A549 (cell line): ENCODE measurements around the gene PRDM15. TPM values are rescaled to one million over a fixed set of nuclear protein-coding genes. Genes with fewer than 3 reads are reported as not detected.
A peak's percentile ranks its signal among the peaks of the same experiment; 100 is the strongest.

Experiments used
- ATAC-seq, 2 experiments: fragments of 200-7000 bp in 1 of 2; fragments of >200 bp in 1 of 2; cut with Nextera tagmentation in 1 of 2; cut with Tn5 transposase in 1 of 2; 3 replicates each; pipeline versions ENCODE4 v1.8.0 to v1.9.1; 2018 to 2020; ENCODE audit warnings: mild to moderate bottlenecking in 1 of 2, moderate library complexity in 1 of 2
- CTCF ChIA-PET: fragments of 300-600 bp; sonication (Branson Sonifier 250); formaldehyde crosslinking; extraction: SDS; loops from one replicate; lab custom pipeline; 2021; ENCODE audit warnings: antibody characterized with exemption, inconsistent platforms; lab: Yijun Ruan, JAX
- POLR2A ChIA-PET: fragments of 350-600 bp; formaldehyde crosslinking; extraction: SDS; loops from one replicate; lab custom pipeline; 2021; ENCODE audit warnings: antibody characterized with exemption, inconsistent platforms; lab: Yijun Ruan, JAX
- DNase-seq, 2 experiments: peaks; one replicate each; pipeline versions ENCODE4 v3.0.0 to v3.0.0-alpha.2; 2011 to 2016; ENCODE audit warnings: low read depth in 1 of 2, low spot score in 1 of 2
- FAIRE-seq: peaks from 2 replicates; lab custom pipeline; 2011; peaks lifted over from hg19 to GRCh38; lab: Jason Lieb, UNC
- H3K27ac ChIP-seq, 2 experiments: fragments of >200 bp; sonication (Bioruptor Twin); formaldehyde crosslinking; 3 replicates each; pipeline ENCODE4 v1.5.1; 2016 to 2017
- H3K4me1 ChIP-seq: fragments of >200 bp; sonication (Bioruptor Twin); formaldehyde crosslinking; 3 replicates; pipeline ENCODE4 v1.6.1; 2016
- H3K4me2 ChIP-seq: fragments of >200 bp; sonication (Bioruptor Twin); formaldehyde crosslinking; 3 replicates; pipeline ENCODE4 v1.6.1; 2016
- H3K4me3 ChIP-seq: fragments of >200 bp; sonication (Bioruptor Twin); formaldehyde crosslinking; 3 replicates; pipeline ENCODE4 v1.5.1; 2016
- H3K9me3 ChIP-seq: fragments of >200 bp; sonication (Bioruptor Twin); formaldehyde crosslinking; 3 replicates; pipeline ENCODE4 v1.6.1; 2016
- ATOH8 ChIP-seq: fragments of 250-450 bp; sonication (Bioruptor Pico); IDR thresholded peaks from 2 replicates; pipeline ENCODE4 v1.5.0; 2020; ENCODE audit warnings: low read depth, mild to moderate bottlenecking, moderate library complexity
- BCL3 ChIP-seq: fragments of >200 bp; sonication (Bioruptor Twin); formaldehyde crosslinking; IDR thresholded peaks from 3 replicates; pipeline ENCODE4 v1.6.1; 2016
- CEBPB ChIP-seq, 2 experiments: fragments of >200 bp in 1 of 2; sonication (Bioruptor Twin) in 1 of 2; formaldehyde crosslinking in 1 of 2; IDR thresholded peaks; 2 replicates each; pipeline ENCODE4 v1.6.1; 2012 to 2016
- CHD2 ChIP-seq: fragments of 150-350 bp; IDR thresholded peaks from 2 replicates; pipeline ENCODE4 v1.6.1; 2014; ENCODE audit warnings: low read length; ENCODE audit not compliant: partially characterized antibody
- CTCF ChIP-seq: fragments of >200 bp; sonication (Bioruptor Twin); formaldehyde crosslinking; IDR thresholded peaks from 3 replicates; pipeline ENCODE4 v1.5.1; 2016
- E2F6 ChIP-seq: IDR thresholded peaks from 2 replicates; pipeline ENCODE4 v1.6.1; 2012; ENCODE audit warnings: low read depth, borderline replicate concordance
- EHMT2 ChIP-seq: fragments of 200-600 bp; sonication (generic); IDR thresholded peaks from 2 replicates; pipeline ENCODE4 v1.6.1; 2016; ENCODE audit warnings: antibody characterized with exemption, low read depth, mild to moderate bottlenecking, moderate library complexity
- EP300 ChIP-seq, 2 experiments: fragments of >200 bp; sonication (Bioruptor Twin); formaldehyde crosslinking; IDR thresholded peaks; 2 replicates in 1 of 2; 3 replicates in 1 of 2; pipeline ENCODE4 v1.6.1; 2016 to 2017
- ESRRA ChIP-seq: fragments of 150-350 bp; IDR thresholded peaks from 2 replicates; pipeline ENCODE4 v1.6.1; 2014; ENCODE audit warnings: mild to moderate bottlenecking, low read length, borderline replicate concordance
- FOSB ChIP-seq: fragments of 250-450 bp; sonication (Bioruptor Pico); IDR thresholded peaks from 2 replicates; pipeline ENCODE4 v1.5.0; 2020; ENCODE audit warnings: mild to moderate bottlenecking, moderate library complexity
- FOSL2 ChIP-seq, 2 experiments: fragments of 450-650 bp in 1 of 2; fragments of >200 bp in 1 of 2; sonication (Bioruptor Twin) in 1 of 2; formaldehyde crosslinking; IDR thresholded peaks; 2 replicates each; pipeline versions ENCODE4 v1.5.0 to v1.6.1; 2016 to 2020; ENCODE audit warnings: mild to moderate bottlenecking in 1 of 2, moderate library complexity in 1 of 2
- FOXS1 ChIP-seq: fragments of 250-450 bp; sonication (Bioruptor Pico); IDR thresholded peaks from 2 replicates; pipeline ENCODE4 v1.5.0; 2020; ENCODE audit warnings: mild to moderate bottlenecking, moderate library complexity
- GATA3 ChIP-seq: IDR thresholded peaks from 2 replicates; pipeline ENCODE4 v1.6.1; 2012; ENCODE audit warnings: borderline replicate concordance
- HDAC2 ChIP-seq: fragments of 200-600 bp; sonication (generic); IDR thresholded peaks from 2 replicates; pipeline ENCODE4 v1.6.1; 2016
- HEYL ChIP-seq: fragments of 250-450 bp; sonication (Bioruptor Pico); IDR thresholded peaks from 2 replicates; pipeline ENCODE4 v1.8.0; 2021; ENCODE audit warnings: mild to moderate bottlenecking, moderate library complexity
- HMGXB4 ChIP-seq: fragments of 250-450 bp; sonication (Bioruptor Pico); IDR thresholded peaks from 2 replicates; pipeline ENCODE4 v1.5.0; 2021; ENCODE audit warnings: mild to moderate bottlenecking, moderate library complexity, borderline replicate concordance
- JUNB ChIP-seq: fragments of >200 bp; sonication (Bioruptor Twin); formaldehyde crosslinking; IDR thresholded peaks from 2 replicates; pipeline ENCODE4 v1.6.1; 2016
- KDM5A ChIP-seq: fragments of 200-600 bp; sonication (generic); IDR thresholded peaks from 2 replicates; pipeline ENCODE4 v1.6.1; 2016; ENCODE audit warnings: antibody characterized with exemption, mild to moderate bottlenecking
- MAX ChIP-seq: IDR thresholded peaks from 2 replicates; pipeline ENCODE4 v1.6.1; 2012
- MAZ ChIP-seq: fragments of 150-350 bp; IDR thresholded peaks from 2 replicates; pipeline ENCODE4 v1.6.1; 2014; ENCODE audit warnings: antibody characterized with exemption, low read depth, low read length, borderline replicate concordance
- NPAS2 ChIP-seq: fragments of 250-450 bp; sonication (Bioruptor Pico); IDR thresholded peaks from 2 replicates; pipeline ENCODE4 v1.8.0; 2022; ENCODE audit warnings: mild to moderate bottlenecking, moderate library complexity, borderline replicate concordance
- PBX3 ChIP-seq: IDR thresholded peaks from 2 replicates; pipeline ENCODE4 v1.6.1; 2012
- POLR2A ChIP-seq: IDR thresholded peaks from 2 replicates; pipeline ENCODE4 v1.6.1; 2012; ENCODE audit warnings: mild to moderate bottlenecking, low read length
- RNF2 ChIP-seq: fragments of 200-600 bp; sonication (generic); IDR thresholded peaks from 2 replicates; pipeline ENCODE4 v1.6.1; 2016; ENCODE audit warnings: low read depth, mild to moderate bottlenecking, antibody characterized with exemption, moderate library complexity, borderline replicate concordance
- SREBF2 ChIP-seq: fragments of 450-650 bp; IDR thresholded peaks from 2 replicates; pipeline ENCODE4 v1.6.1; 2014; ENCODE audit warnings: mild to moderate bottlenecking, moderate library complexity
- TFCP2L1 ChIP-seq: fragments of 250-450 bp; sonication (Bioruptor Pico); IDR thresholded peaks from 2 replicates; pipeline ENCODE4 v1.5.0; 2021; ENCODE audit warnings: mild to moderate bottlenecking
- USF2 ChIP-seq: fragments of 450-650 bp; IDR thresholded peaks from 2 replicates; pipeline ENCODE4 v1.6.1; 2014; ENCODE audit warnings: antibody characterized with exemption
- WGBS: methylation state at CpG from one replicate; pipeline ENCODE4 v1.1.6; 2017; ENCODE audit errors: missing lambda C conversion rate; 5-methylcytosine and 5-hydroxymethylcytosine counted together
- polyA plus RNA-seq, 4 experiments: library from polyadenylated mRNA; depleted of rRNA in 3 of 4; stranded (reverse); fragments of >200 nt; fragmentation: RNase III in 1 of 4; extraction: RNeasy Plus Mini Kit Qiagen cat#74134 plus additional on column Dnase treatment in 1 of 4; gene quantifications; 2 replicates in 3 of 4; 3 replicates in 1 of 4; pipeline ENCODE4 v1.2.3, GENCODE V29; 2011 to 2017

PRDM15 gene
- polyA plus RNA-seq, 2 of the 4 experiments (the other 2 are of a cell fraction): 4.5 to 6.1 TPM

- CTCF ChIA-PET: interaction anchor here (0.8 to 1.2 kb wide), 2 partner anchors 9 to 251 kb away, joined by 3 read pairs; no protein-coding TSS in a partner anchor
- Histone ChIP-seq H3K4me1 (peaks cover 12% of the 10 kb centered on the region; the same call in 2 of the 3 replicates), H3K27ac (peak overlapping the region; percentile 50 to 74; a peak in 3 of 6 replicates), H3K4me3 (no peak overlapping the region), H3K9me3 (no peaks in the 10 kb centered on the region)
- FAIRE-seq: no peak
- no peak for DNase-seq
- no peak for ATAC-seq
- TF ChIP-seq ESRRA (no peak), KDM5A (no peak), CHD2 (no peak), FOSB (CRISPR knock-in tag) (no peak), USF2 (no peak), JUNB (no peak), CTCF (no peak), BCL3 (no peak), EP300 (IDR thresholded peaks at IDR 0.05) (no peak), HMGXB4 (CRISPR knock-in tag) (no peak), ATOH8 (CRISPR knock-in tag) (no peak), FOSL2 (IDR thresholded peaks at IDR 0.05) (no peak), FOSL2 (CRISPR knock-in tag; IDR thresholded peaks at IDR 0.05) (no peak), HDAC2 (no peak), MAZ (no peak), RNF2 (no peak), POLR2A (no peak), MAX (no peak), SREBF2 (no peak), FOXS1 (CRISPR knock-in tag) (no peak), EHMT2 (no peak)
- TF ChIP-seq, all 56 proteins: peak for 0
- 56% methylated on average over 4 of the region's 4 CpGs for WGBS
- peak overlapping the region; percentile 72 for H3K4me2 ChIP-seq
- POLR2A ChIA-PET: interaction anchor here (1.2 kb wide), 1 partner anchor 16 kb away, joined by 3 read pairs; no protein-coding TSS in a partner anchor
Observed at GRCh38 chr21:41863439-41863740, 15.8 kb downstream of the PRDM15 start.

- no peaks in the 10 kb centered on the region for H3K9me3 ChIP-seq
- CTCF ChIA-PET: interaction anchor here (0.9 kb wide), 1 partner anchor 250 kb away, joined by 3 read pairs; no protein-coding TSS in a partner anchor
- WGBS: 93% methylated on average over 17 of the region's 17 CpGs
- H3K4me3 ChIP-seq: no peak overlapping the region
- DNase-seq: no peak
- no peak overlapping the region for H3K4me2 ChIP-seq
- FAIRE-seq: no peak
- H3K4me1 ChIP-seq: peaks cover 12% of the 10 kb centered on the region; the same call in 2 of the 3 replicates
- 0 out of 6 replicates have a peak, but pooled peaks of 1 of the 2 experiments have one; percentile 13 for ATAC-seq
- H3K27ac ChIP-seq: peak overlapping the region in 1 of 2 experiments; percentile 74; a peak in 2 of 6 replicates
- POLR2A ChIA-PET: no interaction called here
- no peak for TF ChIP-seq RNF2
- no peak for TF ChIP-seq HEYL (CRISPR knock-in tag)
- no peak for TF ChIP-seq GATA3
- no peak for TF ChIP-seq PBX3
- TF ChIP-seq EP300 (IDR thresholded peaks at IDR 0.05): no peak
- no peak for TF ChIP-seq NPAS2
- TF ChIP-seq MAZ: no peak
- no peak for TF ChIP-seq TFCP2L1 (CRISPR knock-in tag)
- no peak for TF ChIP-seq HMGXB4 (CRISPR knock-in tag)
- no peak for TF ChIP-seq SREBF2
- TF ChIP-seq E2F6: no peak
- TF ChIP-seq CEBPB (IDR thresholded peaks at IDR 0.05): no peak
Observed at GRCh38 chr21:41861987-41862386, 17.2 kb downstream of the PRDM15 start.
